ENCODE data around the gene MYL5. TPM values are rescaled to one million over a fixed set of nuclear protein-coding genes. Genes with fewer than 3 reads are reported as not detected.

Gene MYL5
- total RNA-seq, 4 donors from 2014 or later = 5.2 to 32.8 (median 12.9) TPM

DNA sequence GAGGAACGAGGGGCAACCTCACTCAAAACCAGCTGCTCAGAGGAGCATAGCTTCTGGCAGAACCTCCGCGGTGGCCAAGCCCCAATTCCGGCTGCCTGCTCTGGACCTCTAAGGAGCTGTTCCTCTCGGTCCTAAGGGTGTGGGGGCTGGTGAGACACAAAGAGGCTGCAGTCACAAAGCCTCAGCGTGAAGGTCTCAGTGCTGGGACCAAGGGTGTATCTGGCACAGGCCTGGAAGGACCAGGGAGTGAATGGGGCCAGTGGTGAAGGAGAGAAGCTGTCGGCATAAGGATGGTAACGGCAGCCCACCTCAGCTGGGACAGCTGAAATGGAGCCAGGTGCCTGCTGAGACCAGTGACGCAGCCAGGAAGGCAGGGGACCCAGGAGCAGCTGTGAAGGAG lies 43.7 kb upstream of the MYL5 start:
- 68 to 72% methylated on average over 9 of the region's 9 CpGs for WGBS, 2 donors
- peaks cover 0 to 35% (median 0%) of the 10 kb centered on the region in 4 donors for H3K9me3 ChIP-seq
- H3K27ac ChIP-seq = no peak overlapping the region
- H3K27me3 ChIP-seq = no peaks in the 10 kb centered on the region
- TF ChIP-seq POLR2A (IDR thresholded peaks at IDR 0.05) = no peak
- TF ChIP-seq EP300 (IDR thresholded peaks at IDR 0.05) = no peak
- TF ChIP-seq, protein P1, sequence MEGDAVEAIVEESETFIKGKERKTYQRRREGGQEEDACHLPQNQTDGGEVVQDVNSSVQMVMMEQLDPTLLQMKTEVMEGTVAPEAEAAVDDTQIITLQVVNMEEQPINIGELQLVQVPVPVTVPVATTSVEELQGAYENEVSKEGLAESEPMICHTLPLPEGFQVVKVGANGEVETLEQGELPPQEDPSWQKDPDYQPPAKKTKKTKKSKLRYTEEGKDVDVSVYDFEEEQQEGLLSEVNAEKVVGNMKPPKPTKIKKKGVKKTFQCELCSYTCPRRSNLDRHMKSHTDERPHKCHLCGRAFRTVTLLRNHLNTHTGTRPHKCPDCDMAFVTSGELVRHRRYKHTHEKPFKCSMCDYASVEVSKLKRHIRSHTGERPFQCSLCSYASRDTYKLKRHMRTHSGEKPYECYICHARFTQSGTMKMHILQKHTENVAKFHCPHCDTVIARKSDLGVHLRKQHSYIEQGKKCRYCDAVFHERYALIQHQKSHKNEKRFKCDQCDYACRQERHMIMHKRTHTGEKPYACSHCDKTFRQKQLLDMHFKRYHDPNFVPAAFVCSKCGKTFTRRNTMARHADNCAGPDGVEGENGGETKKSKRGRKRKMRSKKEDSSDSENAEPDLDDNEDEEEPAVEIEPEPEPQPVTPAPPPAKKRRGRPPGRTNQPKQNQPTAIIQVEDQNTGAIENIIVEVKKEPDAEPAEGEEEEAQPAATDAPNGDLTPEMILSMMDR (IDR thresholded peaks at IDR 0.05) = no peak
- no peaks in the 10 kb centered on the region for H3K36me3 ChIP-seq
- no peak overlapping the region for H3K4me3 ChIP-seq
- no peak for DNase-seq (ENCODE audit: low spot score in 2 of 2)
- no peaks in the 10 kb centered on the region for H3K4me1 ChIP-seq

DNA sequence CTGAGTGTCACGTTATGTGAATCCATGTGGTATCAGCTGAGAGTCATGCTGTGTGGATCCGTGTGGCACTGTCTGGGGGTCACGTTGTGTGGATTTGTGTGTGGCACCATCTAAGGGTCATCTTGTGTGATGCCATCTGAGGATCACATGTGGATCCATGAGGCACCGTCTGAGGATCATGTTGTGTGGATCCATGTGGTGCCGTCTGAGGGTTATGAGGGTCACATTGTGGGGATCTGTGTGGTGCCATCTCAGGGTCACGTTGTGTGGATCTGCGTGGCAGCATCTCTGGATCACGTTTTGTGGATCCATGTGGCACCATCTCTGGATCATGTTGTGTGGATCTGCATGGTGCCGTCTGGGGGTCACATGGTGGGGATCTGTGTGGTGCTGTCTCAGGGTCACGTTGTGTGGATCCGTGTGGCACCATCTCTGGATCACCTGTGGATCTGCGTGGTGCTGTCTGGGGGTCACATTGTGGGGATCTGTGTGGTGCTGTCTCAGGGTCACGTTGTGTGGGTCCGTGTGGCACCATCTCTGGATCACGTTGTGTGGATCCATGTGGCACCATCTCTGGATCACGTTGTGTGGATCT lies 42.0 kb upstream of the MYL5 start:
- no peak overlapping the region for H3K27ac ChIP-seq
- TF ChIP-seq EP300 (IDR thresholded peaks at IDR 0.05) = no peak
- no peaks in the 10 kb centered on the region for H3K4me1 ChIP-seq
- no peaks in the 10 kb centered on the region for H3K27me3 ChIP-seq
- DNase-seq (ENCODE audit: low spot score in 2 of 2) = no peak
- peaks cover 0 to 35% (median 0%) of the 10 kb centered on the region in 4 donors for H3K9me3 ChIP-seq
- 88 to 93% methylated on average over 16 of the region's 16 CpGs for WGBS, 2 donors
- H3K36me3 ChIP-seq = no peaks in the 10 kb centered on the region
- no peak overlapping the region for H3K4me3 ChIP-seq

GRCh38 chr4:632926-633325 lies 41.4 kb upstream of the MYL5 start:
- no peak overlapping the region for H3K4me3 ChIP-seq
- 92 to 94% methylated on average over 4 to 6 of the region's 6 CpGs for WGBS, 2 donors

DNA sequence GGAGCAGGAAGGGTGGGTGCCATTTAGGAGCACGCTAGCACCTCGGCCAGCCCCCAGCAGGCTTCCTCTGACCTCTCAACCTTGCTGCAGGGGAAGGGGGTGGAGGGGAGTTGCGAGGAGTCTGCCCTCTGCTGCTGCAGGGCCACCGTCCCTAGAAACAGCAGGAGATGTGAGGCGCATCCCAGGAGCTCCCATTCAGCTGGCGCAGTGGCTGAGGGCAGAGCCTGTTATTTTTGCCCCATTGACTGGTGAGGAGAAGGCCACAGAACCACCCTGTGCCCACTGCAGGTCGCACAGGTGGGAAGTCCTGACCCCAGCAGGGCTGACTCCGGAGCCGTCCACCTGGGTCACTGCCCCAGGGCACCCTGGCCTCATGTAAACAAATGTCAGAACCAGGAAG lies 40.9 kb upstream of the MYL5 start:
- Histone ChIP-seq H3K36me3 (no peaks in the 10 kb centered on the region), H3K4me3 (no peak overlapping the region), H3K27ac (no peak overlapping the region), H3K9me3 (peaks cover 0 to 35% (median 0%) of the 10 kb centered on the region in 4 donors), H3K27me3 (peaks cover 0 to 5% of the 10 kb centered on the region in 2 donors), H3K4me1 (no peaks in the 10 kb centered on the region)
- WGBS, 2 donors = 51 to 60% methylated on average over 6 to 9 of the region's 9 CpGs
- no peak for DNase-seq (ENCODE audit: low spot score in 2 of 2)
- TF ChIP-seq POLR2A (IDR thresholded peaks at IDR 0.05) (no peak), EP300 (IDR thresholded peaks at IDR 0.05) (no peak)
- TF ChIP-seq, protein P1 (IDR thresholded peaks at IDR 0.05) = no peak

More at GRCh38 chr4:632926-633325, 41.4 kb upstream of the MYL5 start:
- no peaks in the 10 kb centered on the region for H3K36me3 ChIP-seq
- peaks cover 0 to 3% of the 10 kb centered on the region in 2 donors for H3K27me3 ChIP-seq
- DNase-seq (ENCODE audit: low spot score in 2 of 2) = no peak
- H3K9me3 ChIP-seq = peaks cover 0 to 35% (median 0%) of the 10 kb centered on the region in 4 donors
- H3K4me1 ChIP-seq = no peaks in the 10 kb centered on the region
- TF ChIP-seq EP300 (IDR thresholded peaks at IDR 0.05) (no peak), POLR2A (IDR thresholded peaks at IDR 0.05) (no peak)
- TF ChIP-seq, protein P1 (IDR thresholded peaks at IDR 0.05) = no peak
- no peak overlapping the region for H3K27ac ChIP-seq

GRCh38 chr4:633976-634598 lies 40.3 kb upstream of the MYL5 start:
- Histone ChIP-seq H3K4me1 (no peaks in the 10 kb centered on the region), H3K27me3 (peaks cover 0 to 5% of the 10 kb centered on the region in 2 donors), H3K36me3 (no peaks in the 10 kb centered on the region), H3K9me3 (peaks cover 0 to 35% (median 0%) of the 10 kb centered on the region in 4 donors), H3K4me3 (no peak overlapping the region), H3K27ac (no peak overlapping the region)
- 77 to 83% methylated on average over 12 of the region's 15 CpGs for WGBS, 2 donors
- TF ChIP-seq POLR2A (IDR thresholded peaks at IDR 0.05) (no peak), EP300 (IDR thresholded peaks at IDR 0.05) (no peak)
- TF ChIP-seq, protein P1 (IDR thresholded peaks at IDR 0.05) = no peak
- no peak for DNase-seq (ENCODE audit: low spot score in 2 of 2)

Data from tibial nerve (tissue), 4 donors.